Islet of Langerhans (tissue), 1 donor: Measurements from ENCODE around the gene PTTG1.

Source experiments
- FAIRE-seq: peaks from one replicate; lab custom pipeline; 2011; peaks lifted over from hg19 to GRCh38; lab: Jason Lieb, UNC

PTTG1 gene

DNA sequence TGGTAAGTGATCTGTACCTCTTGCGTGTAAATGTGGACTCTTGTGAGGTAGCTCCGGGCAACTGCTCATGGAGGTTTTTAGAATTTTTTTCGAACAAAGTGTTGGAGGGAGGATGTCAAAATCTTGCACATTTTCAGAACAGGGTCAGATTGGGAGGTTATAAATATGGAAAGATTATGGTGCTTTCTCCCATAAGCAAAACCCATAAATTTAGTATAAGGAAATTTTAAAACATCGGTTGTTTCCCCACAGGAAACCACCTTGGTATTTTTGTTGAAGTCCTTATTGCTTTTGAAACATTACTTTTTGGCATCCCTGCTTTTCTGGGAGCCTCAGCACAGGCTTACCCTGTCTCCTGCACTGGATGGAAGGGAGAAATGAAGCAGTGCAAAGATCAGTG is 33.9 kb downstream of the PTTG1 start:
- FAIRE-seq = no peak

DNA sequence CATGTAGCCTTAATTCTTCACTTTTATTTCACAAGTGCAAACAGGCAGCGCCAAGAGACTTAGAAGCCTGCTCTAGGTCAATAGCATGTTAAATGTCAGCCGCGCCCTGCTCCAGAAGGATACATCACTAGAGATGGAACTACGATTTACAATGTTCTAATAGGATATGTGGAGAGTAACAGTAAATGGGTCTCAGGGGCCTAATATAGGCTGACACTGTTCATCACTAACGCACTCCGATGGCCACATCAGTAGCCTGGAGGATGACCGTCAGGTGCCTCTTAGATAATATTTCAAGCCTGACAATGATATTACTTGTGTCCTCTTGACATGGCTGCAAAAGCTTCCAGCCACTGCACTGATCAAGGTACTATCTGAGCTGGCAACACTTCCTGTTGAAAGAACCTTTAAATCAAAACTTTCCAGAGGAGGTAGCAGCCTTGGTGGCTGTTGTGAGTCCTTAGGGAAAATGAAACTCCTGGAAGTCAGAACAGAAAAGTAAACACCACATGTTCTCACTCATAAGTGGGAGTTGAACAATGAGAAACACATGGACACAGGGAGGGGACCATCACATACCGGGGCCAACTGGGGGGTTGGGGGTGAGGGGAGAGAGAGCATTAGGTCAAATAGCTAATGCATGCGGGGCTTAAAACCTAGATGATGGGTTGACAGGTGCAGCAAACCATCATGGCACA is 35.0 kb downstream of the PTTG1 start:
- no peak for FAIRE-seq

DNA sequence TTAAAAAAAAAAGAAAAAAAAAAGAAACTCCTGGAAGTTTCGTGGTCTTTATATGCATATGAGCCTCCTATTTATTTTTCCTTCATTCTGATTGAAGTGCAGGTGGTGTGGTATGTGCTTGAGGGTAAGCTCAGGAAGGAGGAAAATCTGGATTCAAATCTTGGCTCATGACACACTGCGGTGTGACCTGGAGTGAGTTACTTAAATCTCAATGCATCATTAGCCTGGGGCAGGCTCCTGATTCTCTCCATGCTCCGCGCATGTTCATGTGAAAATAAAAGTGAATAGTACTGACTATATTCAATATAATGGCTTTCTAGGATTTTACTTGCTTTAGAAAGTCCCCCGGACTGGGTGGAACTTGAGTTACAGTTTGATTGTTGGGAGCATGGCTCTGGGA is 35.6 kb downstream of the PTTG1 start:
- no peak for FAIRE-seq

- FAIRE-seq = no peak
These were observed 37.4 kb downstream of the PTTG1 start for GRCh38 chr5:160458806-160459800.

DNA sequence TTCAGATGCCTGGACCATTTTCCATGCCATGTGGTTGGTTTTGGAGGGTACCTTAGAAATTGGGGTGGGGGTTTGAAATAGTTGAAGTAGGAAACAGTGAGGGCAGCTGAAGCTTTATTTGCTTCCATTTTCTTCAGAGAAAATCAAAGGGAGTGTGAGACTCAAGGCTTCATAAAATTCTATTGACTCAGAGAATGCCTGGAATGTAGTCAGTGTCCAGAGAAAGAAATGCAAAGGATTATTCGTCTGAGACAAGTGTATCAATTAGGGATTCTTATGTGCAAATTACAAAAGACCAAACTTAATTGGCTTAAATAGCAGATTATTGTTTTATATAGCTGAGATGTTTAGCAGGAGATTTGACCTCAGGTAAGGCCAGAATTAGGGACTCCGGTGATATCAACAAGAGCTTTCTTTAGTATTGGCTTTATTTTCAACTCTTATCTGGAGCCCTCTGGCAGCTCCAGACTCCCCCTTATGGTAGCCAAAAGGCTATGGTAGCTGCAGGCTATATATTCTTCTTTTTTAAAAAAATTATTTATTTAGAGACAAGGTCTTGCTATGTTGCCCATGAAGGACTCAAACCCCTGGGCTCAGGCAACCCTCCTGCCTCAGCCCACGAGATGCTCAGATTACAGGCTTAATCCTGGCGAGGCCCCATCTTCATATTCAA is 38.9 kb downstream of the PTTG1 start:
- FAIRE-seq = no peak

DNA sequence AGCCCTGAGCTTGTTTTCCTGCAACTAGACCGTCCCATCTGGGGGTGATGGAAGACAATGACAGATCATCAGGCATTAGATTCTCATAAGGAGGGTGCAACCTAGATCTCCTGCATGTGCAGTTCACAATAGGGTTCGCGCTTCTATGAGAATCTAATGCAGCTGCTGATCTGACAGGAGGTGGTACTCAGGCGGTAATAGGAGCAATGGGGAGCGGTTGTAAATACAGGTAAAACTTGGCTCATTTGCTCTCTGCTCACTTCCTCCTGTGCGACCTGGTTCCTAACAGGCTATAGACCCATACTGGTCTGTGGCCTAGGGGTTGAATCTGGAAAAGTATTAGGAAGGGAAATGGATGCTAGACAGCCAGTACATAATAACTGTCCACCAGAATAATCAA is 39.7 kb downstream of the PTTG1 start:
- FAIRE-seq = no peak

- no peak for FAIRE-seq
These were observed 40.5 kb downstream of the PTTG1 start for GRCh38 chr5:160462167-160462566.

DNA sequence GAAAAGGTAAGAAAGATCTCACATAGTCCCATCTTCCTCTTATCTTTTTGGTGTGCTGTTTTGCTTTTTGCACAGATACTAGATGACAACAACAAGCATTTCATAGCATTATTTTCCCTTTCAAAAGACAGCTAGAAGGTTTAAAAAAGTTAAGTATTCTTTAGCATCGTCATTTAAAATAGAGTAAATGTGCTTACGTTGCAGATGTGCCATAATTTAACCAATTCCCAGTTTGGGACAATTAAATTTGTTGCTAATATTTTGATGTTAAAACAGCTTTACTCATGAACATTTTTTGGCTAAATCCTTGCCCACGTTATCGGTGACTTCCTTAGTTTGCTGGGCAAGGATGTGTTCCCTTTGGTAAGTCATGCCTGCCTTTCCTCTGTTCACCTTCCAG is 41.6 kb downstream of the PTTG1 start:
- FAIRE-seq = no peak

GRCh38 chr5:160463740-160464465 is 42.2 kb downstream of the PTTG1 start:
- FAIRE-seq = no peak

DNA sequence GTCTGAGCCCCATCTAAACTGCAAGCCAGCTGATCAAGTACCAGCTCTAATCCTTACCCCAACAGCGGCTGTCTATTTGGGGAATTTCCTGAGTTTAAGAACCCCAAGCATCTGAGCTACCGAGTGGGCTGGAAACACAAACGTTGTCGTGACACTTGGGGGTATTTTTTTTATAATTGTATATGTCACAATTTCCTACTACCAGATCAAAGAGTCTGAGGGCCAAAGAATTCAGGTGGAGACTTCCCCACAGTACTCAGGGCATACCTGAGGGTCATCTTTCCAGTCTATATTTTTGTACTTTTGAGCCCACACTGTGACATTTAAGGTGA is 42.8 kb downstream of the PTTG1 start:
- no peak for FAIRE-seq

GRCh38 chr5:160466116-160466515 is 44.5 kb downstream of the PTTG1 start:
- FAIRE-seq = no peak

DNA sequence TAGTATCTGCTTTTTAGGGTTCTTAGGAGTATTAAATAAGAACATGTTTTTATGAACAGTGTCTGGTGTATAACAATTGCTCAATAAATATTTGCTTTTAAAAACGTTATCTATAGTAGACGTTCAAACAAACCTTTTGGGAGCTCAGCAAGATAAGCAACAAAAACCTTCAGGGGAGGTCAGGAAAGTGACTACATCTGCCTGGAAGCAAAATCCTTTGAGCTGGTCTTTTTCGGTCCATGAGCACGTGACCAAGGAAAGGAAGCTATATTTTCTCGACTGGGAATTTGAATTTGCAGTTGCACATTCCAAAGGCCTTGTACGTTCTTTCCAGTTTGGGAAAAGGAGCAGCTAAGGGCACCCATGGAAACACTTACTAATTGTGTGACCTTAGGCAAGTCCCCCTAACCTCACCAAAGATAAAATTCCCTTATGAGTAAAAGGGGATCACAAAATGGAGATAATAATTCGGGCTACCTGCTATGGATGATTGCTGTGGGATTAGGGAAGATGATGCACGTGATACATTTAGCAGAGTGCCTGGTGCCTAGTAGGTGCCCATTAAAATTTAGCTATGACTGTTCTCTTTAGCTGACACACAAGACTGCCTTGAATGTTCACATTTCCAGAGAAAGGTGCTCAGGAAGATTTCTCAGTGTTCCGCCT is 45.4 kb downstream of the PTTG1 start:
- no peak for FAIRE-seq

- FAIRE-seq = no peak
These were observed 46.1 kb downstream of the PTTG1 start for GRCh38 chr5:160467555-160468362.

DNA sequence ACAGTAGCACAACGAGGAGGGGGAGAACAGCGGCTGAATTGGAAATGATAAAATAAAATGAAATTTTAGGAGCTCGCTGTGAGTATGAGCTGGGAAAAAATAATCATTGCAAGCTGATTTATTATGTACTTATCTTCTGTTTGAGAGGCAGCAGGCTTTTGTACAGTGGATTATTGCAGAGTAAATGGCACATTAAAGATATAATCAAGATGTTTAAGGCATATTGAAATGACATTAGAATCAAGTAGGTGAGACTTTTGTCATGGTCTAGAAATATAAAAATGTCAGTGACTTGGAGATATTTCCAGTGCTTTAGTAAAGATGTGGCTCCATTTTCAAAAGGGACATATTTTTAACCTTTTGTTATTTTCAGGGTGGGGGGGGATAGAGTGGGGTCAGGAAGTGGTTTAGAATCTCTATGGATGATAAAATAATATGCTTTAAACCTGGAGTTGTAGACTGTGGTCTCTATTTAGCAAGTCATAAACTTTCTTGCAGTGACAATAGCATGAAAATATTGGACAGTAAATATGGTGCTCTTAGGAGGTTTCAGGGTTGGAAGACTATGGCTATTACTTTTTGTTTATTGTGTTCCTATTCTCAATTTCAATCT is 46.8 kb downstream of the PTTG1 start:
- FAIRE-seq = no peak

GRCh38 chr5:160469156-160470144 is 47.8 kb downstream of the PTTG1 start:
- no peak for FAIRE-seq

- FAIRE-seq = no peak
These were observed 49.0 kb downstream of the PTTG1 start for GRCh38 chr5:160470437-160471361.

DNA sequence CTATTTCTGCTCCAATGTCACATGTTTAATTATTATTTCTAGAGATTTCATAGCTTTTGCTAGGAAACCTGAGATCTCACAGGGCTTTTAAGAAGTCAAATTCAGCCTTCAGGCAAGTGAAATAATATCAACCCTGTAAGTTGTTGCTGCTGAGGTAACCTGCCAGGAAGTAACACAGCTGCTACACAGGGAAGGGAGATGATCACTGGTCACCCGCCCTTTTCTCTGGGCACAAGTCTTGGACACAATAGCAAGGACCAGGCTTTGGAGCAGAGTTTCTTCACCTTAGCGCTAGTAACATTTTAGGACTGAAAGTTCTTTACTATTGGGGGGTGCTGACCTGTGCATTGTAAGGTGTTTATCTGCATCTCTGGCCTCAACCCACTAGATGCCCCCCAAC is 50.1 kb downstream of the PTTG1 start:
- FAIRE-seq = no peak

DNA sequence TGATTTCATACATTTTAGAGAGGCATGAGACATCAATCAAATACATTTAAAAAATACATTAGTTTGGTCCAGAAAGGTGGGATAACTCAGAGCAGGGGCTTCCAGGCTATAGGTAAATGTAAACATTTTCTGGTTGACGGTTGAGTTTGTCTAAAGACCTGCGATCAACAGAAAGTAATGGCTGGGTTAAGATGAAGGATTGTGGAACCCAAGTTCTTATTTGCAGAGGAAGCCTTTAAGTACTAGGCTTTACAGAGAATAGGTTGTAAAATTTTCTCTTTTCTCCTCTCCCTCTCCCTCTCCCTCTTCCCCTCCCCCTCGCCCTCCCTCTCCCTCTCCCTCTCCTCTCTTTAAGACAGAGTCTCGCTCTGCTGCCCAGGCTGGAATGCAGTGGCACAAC is 50.8 kb downstream of the PTTG1 start:
- FAIRE-seq = no peak
